Measurements from ENCODE around the gene GPR26. TPM values are rescaled to one million over a fixed set of nuclear protein-coding genes. Genes with fewer than 3 reads are reported as not detected.

Gene GPR26
- total and polyA plus RNA-seq, 8 donors: not detected

- no peak overlapping the region for H3K27ac ChIP-seq
Observed at GRCh38 chr10:123742751-123743440, 76.7 kb downstream of the GPR26 start.

GRCh38 chr10:123743441-123744223 lies 77.5 kb downstream of the GPR26 start:
- H3K36me3 ChIP-seq: no peaks in the 10 kb centered on the region
- peak overlapping the region in 1 of 5 donors; percentile 42 for H3K27ac ChIP-seq
- no peak for TF ChIP-seq POLR2A (IDR thresholded peaks at IDR 0.05)
- TF ChIP-seq, protein P1, sequence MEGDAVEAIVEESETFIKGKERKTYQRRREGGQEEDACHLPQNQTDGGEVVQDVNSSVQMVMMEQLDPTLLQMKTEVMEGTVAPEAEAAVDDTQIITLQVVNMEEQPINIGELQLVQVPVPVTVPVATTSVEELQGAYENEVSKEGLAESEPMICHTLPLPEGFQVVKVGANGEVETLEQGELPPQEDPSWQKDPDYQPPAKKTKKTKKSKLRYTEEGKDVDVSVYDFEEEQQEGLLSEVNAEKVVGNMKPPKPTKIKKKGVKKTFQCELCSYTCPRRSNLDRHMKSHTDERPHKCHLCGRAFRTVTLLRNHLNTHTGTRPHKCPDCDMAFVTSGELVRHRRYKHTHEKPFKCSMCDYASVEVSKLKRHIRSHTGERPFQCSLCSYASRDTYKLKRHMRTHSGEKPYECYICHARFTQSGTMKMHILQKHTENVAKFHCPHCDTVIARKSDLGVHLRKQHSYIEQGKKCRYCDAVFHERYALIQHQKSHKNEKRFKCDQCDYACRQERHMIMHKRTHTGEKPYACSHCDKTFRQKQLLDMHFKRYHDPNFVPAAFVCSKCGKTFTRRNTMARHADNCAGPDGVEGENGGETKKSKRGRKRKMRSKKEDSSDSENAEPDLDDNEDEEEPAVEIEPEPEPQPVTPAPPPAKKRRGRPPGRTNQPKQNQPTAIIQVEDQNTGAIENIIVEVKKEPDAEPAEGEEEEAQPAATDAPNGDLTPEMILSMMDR (IDR thresholded peaks at IDR 0.05): no peak
- no peak for TF ChIP-seq POLR2AphosphoS5 (IDR thresholded peaks at IDR 0.05)
- no peak for TF ChIP-seq EP300 (IDR thresholded peaks at IDR 0.05)
- H3K4me1 ChIP-seq: peaks cover 0 to 25% (median 0%) of the 10 kb centered on the region in 4 donors
- DNase-seq: no peak
- peaks cover 0 to 4% (median 0%) of the 10 kb centered on the region in 3 donors for H3K27me3 ChIP-seq
- WGBS, 5 donors: 58 to 75% (median 69%) methylated on average over 13 of the region's 13 CpGs
- intact Hi-C loops (cut with DNase I; ENCODE audit: low total_unique reads): no loop called here
- no peaks in the 10 kb centered on the region for H3K9me3 ChIP-seq
- H3K4me3 ChIP-seq: no peak overlapping the region

More at GRCh38 chr10:123742751-123743440, 76.7 kb downstream of the GPR26 start:
- no peaks in the 10 kb centered on the region for H3K9me3 ChIP-seq
- H3K36me3 ChIP-seq: no peaks in the 10 kb centered on the region
- H3K27me3 ChIP-seq: peaks cover 0 to 4% (median 0%) of the 10 kb centered on the region in 3 donors
- WGBS, 5 donors: 65 to 73% (median 70%) methylated on average over 8 to 10 of the region's 10 CpGs
- TF ChIP-seq POLR2AphosphoS5 (IDR thresholded peaks at IDR 0.05) (no peak), EP300 (IDR thresholded peaks at IDR 0.05) (no peak), POLR2A (IDR thresholded peaks at IDR 0.05) (no peak)
- TF ChIP-seq, protein P1 (IDR thresholded peaks at IDR 0.05): no peak
- peak in 1 of 2 donors; percentile 37 for DNase-seq
- peaks cover 0 to 25% (median 0%) of the 10 kb centered on the region in 4 donors for H3K4me1 ChIP-seq
- H3K4me3 ChIP-seq: no peak overlapping the region
- intact Hi-C loops (cut with DNase I; ENCODE audit: low total_unique reads): no loop called here

DNA sequence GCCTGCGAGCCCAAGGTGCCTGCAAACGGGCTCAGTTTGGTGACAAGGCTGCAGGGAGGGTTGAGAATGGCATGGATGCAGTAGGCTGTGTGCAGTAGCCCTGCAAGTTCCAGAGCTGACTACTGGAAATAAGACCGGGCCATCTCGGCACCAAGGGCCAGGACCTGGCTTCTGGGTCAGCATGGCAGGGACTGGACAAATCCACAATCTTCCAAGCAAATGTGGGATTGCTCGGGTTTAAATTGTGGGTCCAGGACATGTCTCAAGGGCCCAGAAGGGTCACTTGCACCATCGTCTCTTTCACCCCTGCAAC lies 78.0 kb downstream of the GPR26 start:
- no peak overlapping the region for H3K27ac ChIP-seq
- TF ChIP-seq POLR2A (IDR thresholded peaks at IDR 0.05): no peak
- TF ChIP-seq, protein P1 (IDR thresholded peaks at IDR 0.05): no peak
- no peak for TF ChIP-seq POLR2AphosphoS5 (IDR thresholded peaks at IDR 0.05)
- TF ChIP-seq EP300 (IDR thresholded peaks at IDR 0.05): no peak
- 70 to 82% (median 74%) methylated on average over 4 to 6 of the region's 6 CpGs for WGBS, 5 donors
- intact Hi-C loops (cut with DNase I; ENCODE audit: low total_unique reads): no loop called here
- no peaks in the 10 kb centered on the region for H3K9me3 ChIP-seq
- no peak for DNase-seq
- H3K4me3 ChIP-seq: no peak overlapping the region
- peaks cover 0 to 4% (median 0%) of the 10 kb centered on the region in 3 donors for H3K27me3 ChIP-seq
- H3K36me3 ChIP-seq: no peaks in the 10 kb centered on the region
- peaks cover 0 to 25% (median 0%) of the 10 kb centered on the region in 4 donors for H3K4me1 ChIP-seq

Other genes with a start within 250 kb of the GPR26 start
- 10 to 100 TPM in 3 of 5 donors, 1 to 10 TPM in 2; 9.8 to 33.5 (median 12.8) TPM for gene CPXM2, start 225.5 kb downstream of the GPR26 start, total RNA-seq
- 1 to 10 TPM in 1 of 3 donors, under 1 TPM in 2; 0.46 to 7.9 (median 0.62) TPM for gene CPXM2, start 225.5 kb downstream of the GPR26 start, polyA plus RNA-seq